Kidney (tissue), 14 donors: Measurements from ENCODE around the gene KCTD7. TPM values are rescaled to one million over a fixed set of nuclear protein-coding genes. Genes with fewer than 3 reads are reported as not detected.

Source experiments
- DNase-seq, 5 donors: peaks; one replicate each; pipeline ENCODE4 v3.0.0-alpha.2; 2013 to 2020
- FAIRE-seq: peaks from 2 replicates; lab custom pipeline; 2012; peaks lifted over from hg19 to GRCh38; lab: Jason Lieb, UNC
- H3K27ac ChIP-seq, 2 donors: one replicate each; pipeline ENCODE4 v1.7.0; 2013; ENCODE audit warnings: low read depth in 2 of 2, low read length in 2 of 2, inconsistent platforms in 1 of 2
- H3K27me3 ChIP-seq: one replicate; pipeline ENCODE4 v1.7.1; 2013; ENCODE audit warnings: low read length, inconsistent platforms; ENCODE audit not compliant: control insufficient read depth, insufficient read depth
- H3K36me3 ChIP-seq, 3 donors: one replicate each; pipeline versions ENCODE4 v1.7.0 to v1.7.1; 2013; ENCODE audit warnings: low read length in 3 of 3, control low read depth in 1 of 3, inconsistent platforms in 1 of 3; ENCODE audit not compliant: insufficient read depth in 3 of 3, control insufficient read depth in 2 of 3
- H3K4me1 ChIP-seq, 3 donors: one replicate each; pipeline versions ENCODE4 v1.7.0 to v1.7.1; 2013; ENCODE audit warnings: low read length in 3 of 3, inconsistent platforms in 1 of 3, low read depth in 1 of 3; ENCODE audit not compliant: control insufficient read depth in 2 of 3, insufficient read depth in 2 of 3
- H3K4me3 ChIP-seq, 3 donors: one replicate each; pipeline versions ENCODE4 v1.7.0 to v1.8.1; 2013; ENCODE audit warnings: low read length in 3 of 3, control low read depth in 1 of 3, inconsistent platforms in 1 of 3
- H3K9ac ChIP-seq, 3 donors: one replicate each; pipeline versions ENCODE4 v1.7.0 to v1.7.1; 2013; ENCODE audit warnings: low read length in 3 of 3, control low read depth in 1 of 3, inconsistent platforms in 1 of 3
- H3K9me3 ChIP-seq, 3 donors: one replicate each; pipeline versions ENCODE4 v1.7.0 to v1.7.1; 2013; ENCODE audit warnings: low read length in 3 of 3, control low read depth in 1 of 3, inconsistent platforms in 1 of 3; ENCODE audit not compliant: control insufficient read depth in 2 of 3, insufficient read depth in 1 of 3
- CTCF ChIP-seq: IDR thresholded peaks from 3 replicates; pipeline ENCODE4 v1.5.1; 2012; ENCODE audit warnings: mild to moderate bottlenecking, moderate library complexity, borderline replicate concordance; ENCODE audit not compliant: insufficient read depth; ENCODE audit errors: extremely low read depth
- intact Hi-C: fragments of 100-400 bp; cut with DNase I; formaldehyde crosslinking; loops from one replicate; pipeline ENCODE4 v1.11.1; 2022
- polyA plus RNA-seq: library from polyadenylated mRNA; stranded (reverse); fragments of 350-450 nt; fragmentation: Illumina TruSeq; extraction: RNeasy Lipid Tissue Mini Kit (QIAGEN cat#74804); gene quantifications from one replicate; pipeline ENCODE4 v1.2.3, GENCODE V29; 2014; ENCODE audit warnings: low read depth, low replicate concordance; ENCODE audit not compliant: insufficient read depth
- total RNA-seq: library from RNA; stranded (reverse); fragmentation: NEBNext Ultra II Directional; extraction: Animal tissue kit (Norgen Biotek cat#: 25700); gene quantifications from one replicate; pipeline ENCODE4 v1.2.1, GENCODE V29; 2021
- donor health status: control.
- donor health status: control.
- donor health status: control.
- donor health status: control.
- donor health status: control.
- donor health status: DM: yes; HTN: yes; CAD: no.
- donor health status: Normal renal cell carcinoma (clear cell type).

KCTD7 gene
- total and polyA plus RNA-seq, 2 donors from 2014 or later: 7.2 to 12.4 TPM

- FAIRE-seq (no peak), DNase-seq (peak in 1 of 5 donors; percentile 53)
- Histone ChIP-seq H3K9me3 (no peaks in the 10 kb centered on the region), H3K4me3 (no peak overlapping the region), H3K36me3 (no peaks in the 10 kb centered on the region), H3K4me1 (no peaks in the 10 kb centered on the region), H3K9ac (no peak overlapping the region), H3K27me3 (no peaks in the 10 kb centered on the region), H3K27ac (no peak overlapping the region)
- no peak for TF ChIP-seq CTCF
- intact Hi-C loops: no loop called here
Measured at GRCh38 chr7:66666313-66666952, 37.8 kb downstream of the KCTD7 start.

- H3K27me3 ChIP-seq: no peaks in the 10 kb centered on the region
- no peaks in the 10 kb centered on the region for H3K36me3 ChIP-seq
- no peaks in the 10 kb centered on the region for H3K9me3 ChIP-seq
- no peak for FAIRE-seq
- intact Hi-C loops: no loop called here
- no peak overlapping the region for H3K27ac ChIP-seq
- peak in 2 of 5 donors; percentile 22 to 55 for DNase-seq
- no peak overlapping the region for H3K9ac ChIP-seq
- H3K4me1 ChIP-seq: no peaks in the 10 kb centered on the region
- no peak for TF ChIP-seq CTCF
- H3K4me3 ChIP-seq: no peak overlapping the region
Measured at GRCh38 chr7:66667023-66667728, 38.5 kb downstream of the KCTD7 start.

- FAIRE-seq (no peak), DNase-seq (peak in 2 of 5 donors; percentile 8 to 9)
- no peaks in the 10 kb centered on the region for H3K4me1 ChIP-seq
- no peaks in the 10 kb centered on the region for H3K36me3 ChIP-seq
- H3K4me3 ChIP-seq: no peak overlapping the region
- no peaks in the 10 kb centered on the region for H3K9me3 ChIP-seq
- H3K9ac ChIP-seq: no peak overlapping the region
- intact Hi-C loops: no loop called here
- no peak overlapping the region for H3K27ac ChIP-seq
- no peaks in the 10 kb centered on the region for H3K27me3 ChIP-seq
- TF ChIP-seq CTCF: no peak
Measured at GRCh38 chr7:66668112-66668511, 39.4 kb downstream of the KCTD7 start.
